Measurements from ENCODE around the gene PLD4.

GRCh38 chr14:104982548-104983230 lies 58.0 kb downstream of the PLD4 start:
- TF ChIP-seq POLR2A (IDR thresholded peaks at IDR 0.05) (no peak), CTCF (IDR thresholded peaks at IDR 0.05) (no peak), POLR2AphosphoS5 (IDR thresholded peaks at IDR 0.05) (no peak)
